Endothelial cell of umbilical vein (primary cell): ENCODE data around the gene ADARB2. TPM values are rescaled to one million over a fixed set of nuclear protein-coding genes. Genes with fewer than 3 reads are reported as not detected.

Source experiments
- BruUV-seq: library from RNA; stranded (reverse); fragments of 400-500 nt; replicated peaks from 2 replicates; lab custom pipeline; 2021; lab: Mats Ljungman, UMichigan
- CTCF ChIA-PET: fragments of 300-600, 350-600 bp; sonication (Branson Sonifier 250); formaldehyde crosslinking; loops from one replicate; lab custom pipeline; 2021; ENCODE audit warnings: antibody characterized with exemption, inconsistent platforms; lab: Charles Lee
- POLR2A ChIA-PET: fragments of 300-600, 350-600 bp; sonication (Branson Sonifier 250); formaldehyde crosslinking; loops from one replicate; lab custom pipeline; 2021; ENCODE audit warnings: antibody characterized with exemption, inconsistent platforms; lab: Charles Lee
- DNase-seq: peaks from one replicate; pipeline ENCODE4 v3.0.0-alpha.2; 2011; ENCODE audit warnings: low read depth, low spot score
- FAIRE-seq: peaks from 2 replicates; lab custom pipeline; 2011; peaks lifted over from hg19 to GRCh38; lab: Jason Lieb, UNC
- H2AFZ ChIP-seq: 2 replicates; pipeline ENCODE4 v1.6.0; 2012; ENCODE audit warnings: low read depth, low read length, control low read depth, inconsistent platforms
- H3K27ac ChIP-seq: 2 replicates; pipeline ENCODE4 v1.5.1; 2011; ENCODE audit warnings: low read depth, mild to moderate bottlenecking, control low read depth, low read length, moderate library complexity; ENCODE audit not compliant: insufficient read depth
- H3K27me3 ChIP-seq, 2 experiments: 2 replicates each; pipeline versions ENCODE4 v1.6.0 to v1.6.1; 2011; ENCODE audit warnings: low read length in 2 of 2, mixed read lengths in 1 of 2; ENCODE audit not compliant: control insufficient read depth in 2 of 2, insufficient read depth in 2 of 2
- H3K36me3 ChIP-seq, 2 experiments: 2 replicates in 1 of 2; 3 replicates in 1 of 2; pipeline ENCODE4 v1.5.1; 2011; ENCODE audit warnings: low read length in 2 of 2, mild to moderate bottlenecking in 1 of 2, moderate library complexity in 1 of 2; ENCODE audit not compliant: control insufficient read depth in 2 of 2, insufficient read depth in 2 of 2; ENCODE audit errors: extremely low read depth in 1 of 2
- H3K4me1 ChIP-seq: 3 replicates; pipeline ENCODE4 v1.5.1; 2011; ENCODE audit warnings: mild to moderate bottlenecking, low read length; ENCODE audit not compliant: control insufficient read depth, insufficient read depth; ENCODE audit errors: extremely low read depth
- H3K4me2 ChIP-seq: 2 replicates; pipeline ENCODE4 v1.6.1; 2011; ENCODE audit warnings: low read length, control low read depth, mixed read lengths; ENCODE audit not compliant: insufficient read depth
- H3K4me3 ChIP-seq, 3 experiments: fragments of 200-600 bp in 1 of 3; sonication (generic), shearing (Covaris generic) in 1 of 3; replicated peaks in 1 of 3; 2 replicates each; pipeline ENCODE4 v1.5.1; 2011 to 2016; ENCODE audit warnings: control low read depth in 3 of 3, low read length in 3 of 3, mild to moderate bottlenecking in 2 of 3, inconsistent platforms in 1 of 3, low read depth in 1 of 3, moderate library complexity in 1 of 3; ENCODE audit not compliant: insufficient read depth in 1 of 3
- H3K79me2 ChIP-seq: 2 replicates; pipeline ENCODE4 v1.6.0; 2012; ENCODE audit warnings: low read length, inconsistent platforms; ENCODE audit not compliant: control insufficient read depth, insufficient read depth
- H3K9ac ChIP-seq: replicated peaks from 2 replicates; pipeline ENCODE3; 2011; ENCODE audit warnings: low read length, control low read depth; ENCODE audit not compliant: insufficient read depth; ENCODE audit errors: extremely low read depth
- H3K9me1 ChIP-seq: replicated peaks from 3 replicates; pipeline ENCODE4 v1.6.0; 2011; ENCODE audit warnings: mild to moderate bottlenecking, low read length; ENCODE audit not compliant: control insufficient read depth, insufficient read depth; ENCODE audit errors: extremely low read depth
- H3K9me3 ChIP-seq: replicated peaks from 2 replicates; pipeline ENCODE4 v1.5.1; 2012; ENCODE audit warnings: low read length, inconsistent platforms; ENCODE audit not compliant: control insufficient read depth, insufficient read depth
- H4K20me1 ChIP-seq: replicated peaks from 2 replicates; pipeline ENCODE3; 2011; ENCODE audit warnings: mild to moderate bottlenecking, low read length; ENCODE audit not compliant: control insufficient read depth, insufficient read depth; ENCODE audit errors: extremely low read depth
- GATA2 ChIP-seq: IDR thresholded peaks from 2 replicates; pipeline ENCODE4 v1.7.0; 2011; ENCODE audit warnings: low read depth, mild to moderate bottlenecking, moderate library complexity, mixed read lengths, low read length; ENCODE audit not compliant: insufficient read length, insufficient read depth
- JUN ChIP-seq: IDR thresholded peaks from 2 replicates; pipeline ENCODE4 v1.6.1; 2011; ENCODE audit warnings: borderline replicate concordance, low read depth; ENCODE audit not compliant: insufficient read length, insufficient read depth
- dilution Hi-C: fragments of 300-500 bp; cut with MboI; formaldehyde crosslinking; loops from one replicate; pipeline ENCODE4 v1.15.0; 2019; ENCODE audit warnings: low sequenced_read_pairs; ENCODE audit not compliant: extremely low pct_ligation_motif_present
- intact Hi-C: fragments of 100-400 bp; cut with micrococcal nuclease; formaldehyde crosslinking; loops from one replicate; pipeline ENCODE4 v1.10.0; 2022
- polyA plus RNA-seq, 4 experiments: library from polyadenylated mRNA; depleted of rRNA in 3 of 4; stranded (reverse) in 3 of 4; unstranded in 1 of 4; fragments of >200 nt; gene quantifications; 2 replicates each; pipeline versions ENCODE4 v1.2.1 to v1.2.3, GENCODE V29; 2011 to 2012; ENCODE audit warnings: missing spikeins in 1 of 4
- total RNA-seq: library from RNA; stranded (reverse); gene quantifications from 2 replicates; pipeline ENCODE4 v1.2.3, GENCODE V29; 2021
- TF ChIP-seq, protein P1 (sequence below): IDR thresholded peaks from 2 replicates; pipeline ENCODE4 v1.6.1; 2011; ENCODE audit not compliant: insufficient read depth, insufficient read length

ADARB2 gene
- total and polyA plus RNA-seq, 2 donors (not counting 3 experiments of a cell fraction or from before 2014, with no cell fraction given) = not detected

DNA sequence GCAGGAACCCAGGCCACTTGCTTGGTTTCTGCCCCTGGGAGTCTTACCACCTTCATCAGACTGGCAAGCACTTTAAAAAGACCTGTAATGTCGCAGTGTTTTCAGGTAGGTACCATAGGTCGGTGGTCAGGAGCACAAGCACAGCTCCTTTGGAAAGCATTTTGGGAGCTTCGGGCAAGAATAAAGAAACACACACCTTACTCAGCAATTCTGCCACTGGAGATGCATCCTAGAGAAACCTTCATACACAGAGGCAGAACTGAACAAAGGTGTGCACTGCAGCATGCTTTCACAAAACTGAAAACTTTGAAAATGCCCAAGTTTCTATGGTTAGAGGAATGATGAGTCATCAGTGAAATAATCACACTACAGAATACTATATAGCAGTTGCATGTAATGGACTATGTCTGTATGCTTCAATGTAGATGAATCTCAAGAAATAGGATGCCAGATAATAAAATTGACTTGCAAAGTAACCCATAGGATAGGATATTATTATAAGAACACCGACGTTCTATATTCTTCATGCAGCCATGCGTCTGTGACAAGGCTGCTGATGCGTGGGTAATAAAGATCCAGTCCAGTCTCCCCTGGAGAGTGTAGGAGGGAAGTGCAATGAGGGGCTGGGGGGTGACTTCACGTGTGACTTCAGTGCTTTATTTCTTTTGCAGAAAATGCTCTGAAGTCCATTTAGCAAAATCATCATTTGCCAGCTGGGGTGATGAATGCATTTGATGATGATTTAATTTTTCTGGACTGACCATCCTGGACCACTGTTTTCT lies 371.6 kb downstream of the ADARB2 start:
- intact Hi-C loops (no loop called here), dilution Hi-C loops (no loop called here)
- no TSS peak for BruUV-seq
- Histone ChIP-seq H3K27me3 (no peaks in the 10 kb centered on the region), H4K20me1 (no peaks in the 10 kb centered on the region), H2AFZ (no peak overlapping the region), H3K4me2 (no peak overlapping the region), H3K79me2 (no peaks in the 10 kb centered on the region), H3K27ac (no peak overlapping the region), H3K9me1 (no peaks in the 10 kb centered on the region), H3K9ac (no peak overlapping the region), H3K4me3 (no peak overlapping the region), H3K36me3 (no peaks in the 10 kb centered on the region), H3K4me1 (no peaks in the 10 kb centered on the region), H3K9me3 (no peaks in the 10 kb centered on the region)
- DNase-seq = no peak
- ChIA-PET POLR2A (no interaction called here), CTCF (no interaction called here)
- TF ChIP-seq GATA2 (no peak), JUN (peak; percentile 12)
- FAIRE-seq = no peak

DNA sequence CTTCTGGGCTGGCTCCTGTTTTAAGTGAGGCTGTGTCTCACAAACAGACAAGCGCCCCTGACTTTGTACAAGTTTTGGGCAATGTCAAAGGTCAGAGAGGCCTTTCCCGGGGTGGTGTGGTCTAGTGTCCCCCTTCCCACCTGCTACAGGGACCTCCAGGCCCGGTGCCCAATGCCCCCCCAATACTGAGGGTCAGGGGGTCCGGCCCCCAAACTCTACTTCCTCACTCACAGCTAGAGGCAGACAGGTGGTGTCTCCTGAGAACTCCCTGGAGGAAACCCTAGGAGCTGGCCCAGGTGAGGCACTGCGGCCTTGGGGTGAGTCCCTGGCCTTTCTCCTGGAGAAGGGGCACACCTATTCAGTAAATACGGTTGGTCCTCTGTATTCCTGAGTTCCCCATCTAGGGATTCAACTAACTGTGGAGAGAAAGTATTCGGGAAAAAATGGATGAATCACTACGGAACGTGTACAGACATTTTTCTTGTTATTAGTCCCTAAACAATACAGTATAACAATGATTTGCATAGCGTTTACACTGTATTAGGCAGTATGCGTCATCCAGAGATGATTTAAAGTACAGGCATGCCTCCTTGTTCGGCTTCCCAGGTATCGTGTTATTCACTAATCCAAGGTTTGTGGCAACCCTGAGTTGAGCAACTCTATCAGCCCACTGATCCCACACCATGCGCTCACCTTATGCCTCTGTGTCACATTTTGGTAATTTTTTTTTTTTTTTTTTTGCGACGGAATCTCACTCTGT lies 373.0 kb downstream of the ADARB2 start:
- Histone ChIP-seq H2AFZ (no peak overlapping the region), H4K20me1 (no peaks in the 10 kb centered on the region), H3K36me3 (no peaks in the 10 kb centered on the region), H3K27ac (no peak overlapping the region), H3K9ac (no peak overlapping the region), H3K4me1 (no peaks in the 10 kb centered on the region), H3K4me2 (no peak overlapping the region), H3K27me3 (no peaks in the 10 kb centered on the region), H3K9me1 (no peaks in the 10 kb centered on the region), H3K4me3 (no peak overlapping the region), H3K9me3 (no peaks in the 10 kb centered on the region), H3K79me2 (no peaks in the 10 kb centered on the region)
- dilution Hi-C loops = no loop called here
- FAIRE-seq (no peak), DNase-seq (no peak)
- intact Hi-C loops = no loop called here
- TF ChIP-seq, protein P1, sequence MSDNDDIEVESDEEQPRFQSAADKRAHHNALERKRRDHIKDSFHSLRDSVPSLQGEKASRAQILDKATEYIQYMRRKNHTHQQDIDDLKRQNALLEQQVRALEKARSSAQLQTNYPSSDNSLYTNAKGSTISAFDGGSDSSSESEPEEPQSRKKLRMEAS = no peak
- no TSS peak for BruUV-seq
- CTCF ChIA-PET = no interaction called here
- POLR2A ChIA-PET = no interaction called here
